Left lung (tissue), 10 donors: ENCODE results near the gene VKORC1L1. TPM values are rescaled to one million over a fixed set of nuclear protein-coding genes. Genes with fewer than 3 reads are reported as not detected.

Source experiments
- ATAC-seq: fragments of 200-7000 bp; cut with Tn5 transposase; one replicate; pipeline ENCODE4 v1.9.1; 2020; ENCODE audit warnings: moderate library complexity
- DNase-seq, 4 donors: peaks; one replicate each; pipeline ENCODE4 v3.0.0-alpha.2; 2013 to 2020
- H3K27ac ChIP-seq, 2 donors: fragments of 200-600 bp; sonication (generic) in 1 of 2; one replicate each; pipeline versions ENCODE4 v1.5.0 to v1.8.0; 2020 to 2021
- H3K27me3 ChIP-seq, 2 donors: fragments of 200-600 bp; sonication (generic) in 1 of 2; one replicate each; pipeline versions ENCODE4 v1.5.0 to v1.8.0; 2020 to 2021
- H3K36me3 ChIP-seq, 2 donors: fragments of 200-600 bp; sonication (generic) in 1 of 2; one replicate each; pipeline versions ENCODE4 v1.5.0 to v1.8.0; 2020 to 2021
- H3K4me1 ChIP-seq, 2 donors: fragments of 200-600 bp; one replicate each; pipeline ENCODE4 v1.8.0; 2021
- H3K4me3 ChIP-seq, 2 donors: fragments of 200-600 bp; sonication (generic) in 1 of 2; one replicate each; pipeline versions ENCODE4 v1.5.0 to v1.8.0; 2020 to 2021; ENCODE audit warnings: mild to moderate bottlenecking in 1 of 2
- H3K9me3 ChIP-seq, 2 donors: fragments of 200-600 bp; sonication (generic) in 1 of 2; one replicate each; pipeline versions ENCODE4 v1.5.0 to v1.8.0; 2020 to 2021
- intact Hi-C, 2 donors: fragments of 100-400 bp; cut with DNase I; formaldehyde crosslinking; loops; one replicate each; pipeline versions ENCODE4 v1.11.2 to v1.14.2; 2022
- polyA plus RNA-seq, 6 donors: library from polyadenylated mRNA; unstranded; fragments of 120-200 nt; gene quantifications; one replicate each; pipeline ENCODE4 v1.2.1, GENCODE V29; 2013; ENCODE audit not compliant: insufficient read length in 6 of 6
- total RNA-seq, 2 donors: library from RNA; stranded (reverse); fragmentation: NEBNext Ultra II Directional; extraction: Animal tissue kit (Norgen Biotek cat#: 25700); gene quantifications; one replicate each; pipeline ENCODE4 v1.2.1, GENCODE V29; 2021
- TF ChIP-seq, protein P1 (sequence below), 2 donors: fragments of 200-600 bp; sonication (generic) in 1 of 2; IDR thresholded peaks; one replicate each; pipeline versions ENCODE4 v1.5.0 to v1.8.0; 2021; ENCODE audit warnings: antibody characterized with exemption in 2 of 2
- donor health status: DM: no; HTN: yes; CAD: no.
- donor health status: DM: no; HTN: no; CAD: no.

Gene VKORC1L1
- total and polyA plus RNA-seq, 8 donors, result 32.4 to 49.6 (median 37.7) TPM

DNA sequence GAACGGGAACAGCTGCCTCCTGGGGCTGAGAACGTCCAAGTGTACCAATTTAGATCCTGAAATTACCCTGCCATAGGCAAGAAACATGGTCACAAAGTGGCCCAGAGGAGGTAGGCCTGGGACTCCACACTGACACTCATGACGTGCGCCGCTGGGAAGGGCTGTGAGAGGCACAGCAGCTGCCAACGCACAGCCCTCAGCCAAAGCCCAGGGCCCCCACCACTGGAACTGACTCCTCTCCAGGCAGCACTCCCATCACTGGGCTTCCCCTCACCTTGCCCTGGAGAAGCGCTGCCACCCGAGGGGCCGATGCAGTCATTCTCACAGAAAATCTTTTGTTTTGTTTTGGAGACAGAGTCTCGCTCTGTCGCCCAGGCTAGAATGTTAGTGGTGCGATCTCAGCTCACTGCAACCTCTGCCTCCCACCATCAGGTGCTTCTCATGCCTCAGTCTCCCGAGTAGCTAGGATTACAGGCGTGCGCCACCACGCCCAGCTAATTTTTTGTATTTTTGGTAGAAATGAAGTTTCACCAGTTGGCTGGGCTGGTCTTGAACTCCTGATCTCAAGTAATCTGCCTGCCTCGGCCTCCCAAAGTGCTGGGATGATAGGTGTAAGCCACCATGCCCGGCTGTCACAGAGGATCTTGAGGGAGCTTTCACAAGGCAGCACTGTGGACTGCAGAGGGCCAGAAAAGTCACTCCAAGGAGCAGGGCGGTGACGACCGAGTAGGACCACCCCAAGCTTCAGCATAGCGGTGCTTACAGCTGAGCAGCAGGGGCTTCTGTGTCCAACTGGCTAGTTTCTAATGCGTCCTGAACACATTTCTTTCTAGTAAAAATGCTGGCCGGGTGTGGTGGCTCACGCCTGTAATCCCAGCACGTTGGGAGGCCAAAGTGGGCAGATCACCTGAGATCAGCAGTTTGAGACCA is 95.6 kb downstream of the VKORC1L1 start:
- no peak overlapping the region for H3K4me3 ChIP-seq
- H3K36me3 ChIP-seq, result peaks cover 4 to 100% of the 10 kb centered on the region in 2 donors
- H3K9me3 ChIP-seq, result no peaks in the 10 kb centered on the region
- intact Hi-C loops, result no loop called here
- H3K4me1 ChIP-seq, result no peaks in the 10 kb centered on the region
- H3K27ac ChIP-seq, result no peak overlapping the region
- no peaks in the 10 kb centered on the region for H3K27me3 ChIP-seq
- TF ChIP-seq, protein P1, sequence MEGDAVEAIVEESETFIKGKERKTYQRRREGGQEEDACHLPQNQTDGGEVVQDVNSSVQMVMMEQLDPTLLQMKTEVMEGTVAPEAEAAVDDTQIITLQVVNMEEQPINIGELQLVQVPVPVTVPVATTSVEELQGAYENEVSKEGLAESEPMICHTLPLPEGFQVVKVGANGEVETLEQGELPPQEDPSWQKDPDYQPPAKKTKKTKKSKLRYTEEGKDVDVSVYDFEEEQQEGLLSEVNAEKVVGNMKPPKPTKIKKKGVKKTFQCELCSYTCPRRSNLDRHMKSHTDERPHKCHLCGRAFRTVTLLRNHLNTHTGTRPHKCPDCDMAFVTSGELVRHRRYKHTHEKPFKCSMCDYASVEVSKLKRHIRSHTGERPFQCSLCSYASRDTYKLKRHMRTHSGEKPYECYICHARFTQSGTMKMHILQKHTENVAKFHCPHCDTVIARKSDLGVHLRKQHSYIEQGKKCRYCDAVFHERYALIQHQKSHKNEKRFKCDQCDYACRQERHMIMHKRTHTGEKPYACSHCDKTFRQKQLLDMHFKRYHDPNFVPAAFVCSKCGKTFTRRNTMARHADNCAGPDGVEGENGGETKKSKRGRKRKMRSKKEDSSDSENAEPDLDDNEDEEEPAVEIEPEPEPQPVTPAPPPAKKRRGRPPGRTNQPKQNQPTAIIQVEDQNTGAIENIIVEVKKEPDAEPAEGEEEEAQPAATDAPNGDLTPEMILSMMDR (IDR thresholded peaks at IDR 0.05), result no peak
- DNase-seq (no peak), ATAC-seq (no peak)

DNA sequence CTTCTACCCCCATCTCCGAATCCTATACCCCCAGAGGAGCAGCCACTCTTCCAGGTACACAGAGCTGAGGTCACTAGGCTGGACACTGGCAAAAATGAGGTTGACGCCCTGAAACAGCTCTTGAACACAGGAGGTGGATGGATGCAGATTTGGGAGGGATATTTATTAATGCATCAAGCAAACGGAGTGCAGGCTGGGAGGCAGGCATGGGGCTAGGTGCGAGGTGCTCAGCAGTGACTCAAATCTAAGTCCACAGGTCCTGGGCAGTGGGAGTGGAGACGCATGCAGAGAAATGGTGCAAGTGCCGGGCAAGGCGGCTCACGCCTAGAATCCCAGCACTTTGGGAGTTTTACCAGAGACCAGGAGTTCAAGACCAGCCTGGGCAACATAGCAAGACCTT is 98.1 kb downstream of the VKORC1L1 start:
- no peak for ATAC-seq

DNA sequence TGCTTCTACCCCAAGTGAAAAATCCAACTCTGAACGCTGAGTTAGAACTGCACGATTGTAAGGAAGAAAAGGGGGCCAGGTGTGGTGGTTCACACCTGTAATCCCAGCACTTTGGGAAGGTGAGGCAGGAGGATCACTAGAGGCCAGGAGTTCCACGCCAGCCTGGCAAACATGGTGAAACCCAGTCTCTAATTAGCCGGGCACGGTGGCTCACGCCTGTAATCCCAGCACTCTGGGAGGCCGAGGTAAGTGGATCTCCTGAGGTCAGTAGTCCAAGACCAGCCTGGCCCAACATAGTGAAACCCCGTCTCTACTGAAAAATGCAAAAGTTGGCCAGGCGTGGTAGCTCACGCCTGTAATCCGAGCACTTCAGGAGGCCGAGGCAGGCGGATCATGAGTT is 100.1 kb downstream of the VKORC1L1 start:
- no peak for DNase-seq
- no peaks in the 10 kb centered on the region for H3K4me1 ChIP-seq
- no peaks in the 10 kb centered on the region for H3K9me3 ChIP-seq
- intact Hi-C loops, result no loop called here
- H3K27ac ChIP-seq, result no peak overlapping the region
- peaks cover 0 to 97% of the 10 kb centered on the region in 2 donors for H3K36me3 ChIP-seq
- H3K27me3 ChIP-seq, result no peaks in the 10 kb centered on the region
- TF ChIP-seq, protein P1 (IDR thresholded peaks at IDR 0.05), result no peak
- no peak overlapping the region for H3K4me3 ChIP-seq
- no peak for ATAC-seq

More for the DNA sequence above, 98.1 kb downstream of the VKORC1L1 start:
- intact Hi-C loops, result no loop called here
- DNase-seq, result no peak
- H3K9me3 ChIP-seq, result no peaks in the 10 kb centered on the region
- peaks cover 0 to 100% of the 10 kb centered on the region in 2 donors for H3K36me3 ChIP-seq
- no peaks in the 10 kb centered on the region for H3K4me1 ChIP-seq
- H3K4me3 ChIP-seq, result no peak overlapping the region
- H3K27ac ChIP-seq, result no peak overlapping the region
- TF ChIP-seq, protein P1 (IDR thresholded peaks at IDR 0.05), result no peak
- H3K27me3 ChIP-seq, result no peaks in the 10 kb centered on the region

DNA sequence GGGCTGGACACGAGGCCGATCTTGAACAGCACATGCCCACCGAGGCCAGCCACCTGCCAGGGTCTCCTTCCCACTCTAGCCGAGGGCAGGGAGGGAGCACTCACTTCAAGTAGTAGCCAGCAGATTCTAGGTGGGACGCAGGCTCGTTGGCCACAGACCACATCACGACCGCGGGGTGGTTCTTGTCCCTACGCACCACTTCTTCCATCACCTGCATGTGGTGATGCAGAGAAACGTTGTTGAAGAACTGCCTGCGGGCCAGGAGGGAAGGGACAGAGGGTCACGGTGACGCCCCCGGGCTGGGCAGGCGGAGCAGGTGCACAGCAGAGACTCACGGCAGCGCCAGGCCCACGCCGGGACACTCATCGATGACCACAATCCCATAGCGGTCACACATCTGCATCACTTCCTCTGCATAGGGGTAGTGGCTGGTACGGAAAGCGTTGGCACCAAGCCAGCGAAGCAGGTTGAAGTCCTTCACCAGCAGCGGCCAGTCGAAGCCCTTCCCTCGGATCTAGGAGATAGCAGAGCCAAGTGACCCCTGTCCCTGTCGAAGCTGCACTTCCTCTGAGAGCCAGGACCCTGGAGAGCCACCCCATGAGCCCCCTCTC is 101.4 kb downstream of the VKORC1L1 start:
- Histone ChIP-seq H3K4me3 (no peak overlapping the region), H3K27me3 (no peaks in the 10 kb centered on the region), H3K27ac (no peak overlapping the region), H3K36me3 (peaks cover 0 to 97% of the 10 kb centered on the region in 2 donors), H3K4me1 (no peaks in the 10 kb centered on the region), H3K9me3 (no peaks in the 10 kb centered on the region)
- ATAC-seq (no peak), DNase-seq (no peak)
- intact Hi-C loops, result no loop called here
- TF ChIP-seq, protein P1 (IDR thresholded peaks at IDR 0.05), result no peak

DNA sequence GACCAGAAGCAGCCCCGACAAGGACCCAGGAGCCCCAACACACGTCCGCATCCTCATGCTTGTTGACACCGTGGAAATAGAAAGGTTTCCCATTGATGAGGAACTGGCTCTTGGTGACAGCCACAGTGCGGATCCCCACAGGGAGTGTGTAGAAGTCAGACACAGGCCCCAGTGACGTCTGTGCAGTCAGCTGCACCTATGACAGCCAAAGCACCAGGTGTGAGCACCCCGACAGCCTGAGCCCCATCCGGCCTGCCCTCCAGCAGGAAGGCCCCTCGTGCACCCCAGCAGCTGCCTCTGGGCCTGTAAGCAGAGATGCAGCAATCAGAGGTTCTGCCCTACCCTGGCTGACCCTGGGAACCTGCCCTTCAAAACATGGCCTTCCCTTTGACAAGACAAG is 102.0 kb downstream of the VKORC1L1 start:
- Histone ChIP-seq H3K9me3 (no peaks in the 10 kb centered on the region), H3K27me3 (no peaks in the 10 kb centered on the region), H3K4me1 (peaks cover 0 to 2% of the 10 kb centered on the region in 2 donors), H3K27ac (no peak overlapping the region), H3K36me3 (peaks cover 0 to 97% of the 10 kb centered on the region in 2 donors), H3K4me3 (no peak overlapping the region)
- intact Hi-C loops, result no loop called here
- DNase-seq (no peak), ATAC-seq (no peak)
- TF ChIP-seq, protein P1 (IDR thresholded peaks at IDR 0.05), result no peak
